GM21447 (cell line): ENCODE results near the gene EWSR1.
"Not testable (repeated sequence)": the region's sequence is repeated elsewhere in the genome, so short reads cannot be mapped to it uniquely, and the experiment has no call there.

Experiments used
- ATAC-seq: cut with Tn5 transposase; IDR thresholded peaks from one replicate; pipeline ENCODE4 v1.9.1; 2021; ENCODE audit not compliant: unreplicated experiment

EWSR1 gene

GRCh38 chr22:29334696-29335344 is 66.8 kb downstream of the EWSR1 start:
- no peak for ATAC-seq

GRCh38 chr22:29335656-29336055 is 67.6 kb downstream of the EWSR1 start:
- ATAC-seq: no peak

- ATAC-seq: no peak
Observed at GRCh38 chr22:29336751-29337490, 68.9 kb downstream of the EWSR1 start.

- ATAC-seq: no peak
Observed at GRCh38 chr22:29337631-29338284, 69.7 kb downstream of the EWSR1 start.

- ATAC-seq: no peak
Observed at GRCh38 chr22:29338398-29338797, 70.3 kb downstream of the EWSR1 start.

- ATAC-seq: no peak
Observed at GRCh38 chr22:29339381-29340235, 71.5 kb downstream of the EWSR1 start.

- ATAC-seq: no peak
Observed at GRCh38 chr22:29340566-29340965, 72.5 kb downstream of the EWSR1 start.

GRCh38 chr22:29341056-29341848 is 73.2 kb downstream of the EWSR1 start:
- no peak for ATAC-seq

GRCh38 chr22:29341849-29342127 is 73.7 kb downstream of the EWSR1 start:
- ATAC-seq: no peak

GRCh38 chr22:29342177-29342576 is 74.1 kb downstream of the EWSR1 start:
- ATAC-seq: no peak

- ATAC-seq: no peak
Observed at GRCh38 chr22:29342577-29343312, 74.7 kb downstream of the EWSR1 start.

GRCh38 chr22:29343313-29343805 is 75.3 kb downstream of the EWSR1 start:
- no peak for ATAC-seq

- ATAC-seq: no peak
Observed at GRCh38 chr22:29344137-29344536, 76.1 kb downstream of the EWSR1 start.

- ATAC-seq: not testable (repeated sequence)
Observed at GRCh38 chr22:29344889-29345288, 76.8 kb downstream of the EWSR1 start.

GRCh38 chr22:29345932-29346331 is 77.9 kb downstream of the EWSR1 start:
- ATAC-seq: no peak

- ATAC-seq: no peak
Observed at GRCh38 chr22:29346659-29347058, 78.6 kb downstream of the EWSR1 start.

- no peak for ATAC-seq
Observed at GRCh38 chr22:29348041-29348440, 80.0 kb downstream of the EWSR1 start.

- ATAC-seq: no peak
Observed at GRCh38 chr22:29348956-29349355, 80.9 kb downstream of the EWSR1 start.
